ENCODE measurements around the gene FDX2. TPM values are rescaled to one million over a fixed set of nuclear protein-coding genes. Genes with fewer than 3 reads are reported as not detected.
"Not testable (repeated sequence)": the region's sequence is repeated elsewhere in the genome, so short reads cannot be mapped to it uniquely, and the experiment has no call there.

FDX2 gene
- total RNA-seq, 2 experiments from 2014 or later = 23.8 to 27.2 TPM

- ChIA-PET POLR2A (interaction anchor here (0.5 to 2.1 kb wide), 3 partner anchors 11 to 122 kb away, joined by 3 to 12 read pairs (median 7); partner anchors contain the start of gene ICAM1), CTCF (interaction anchor here (0.8 to 6.2 kb wide), 7 partner anchors 11 to 100 kb away, joined by 3 to 47 read pairs (median 4); partner anchors contain the start of gene ICAM1)
Observed at GRCh38 chr19:10290876-10291553, 24.8 kb downstream of the FDX2 start.

DNA sequence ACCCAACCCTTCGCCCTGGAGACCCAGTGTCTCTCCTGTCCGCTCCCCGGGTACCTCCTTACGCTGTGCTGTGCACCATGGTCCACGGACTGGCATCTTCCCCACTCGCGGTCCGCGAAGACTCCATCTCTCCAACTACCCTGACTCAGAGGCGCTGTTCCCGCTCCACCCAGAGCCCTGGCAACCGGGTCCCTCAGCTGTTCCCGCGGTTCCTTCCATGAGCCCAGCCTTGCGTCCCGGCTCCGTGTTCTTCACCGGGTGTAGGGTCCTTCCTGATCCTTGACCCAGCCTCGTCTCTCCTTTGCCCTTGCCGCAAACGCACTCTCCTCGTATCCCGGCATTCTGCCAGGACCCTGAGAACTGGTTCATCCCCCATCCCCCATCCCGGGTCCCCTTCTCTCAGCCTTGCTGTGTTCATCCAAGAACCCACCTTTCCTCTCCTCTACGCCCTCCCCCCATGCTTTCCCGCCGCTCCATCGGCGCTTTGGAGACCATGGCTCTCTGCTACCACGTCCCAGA lies 25.4 kb downstream of the FDX2 start:
- ChIA-PET CTCF (interaction anchor here (0.6 to 6.2 kb wide), 5 partner anchors 20 to 100 kb away, joined by 3 to 47 read pairs (median 4); partner anchors contain the start of gene ICAM1), POLR2A (interaction anchor here (2.1 kb wide), 1 partner anchor 20 kb away, joined by 12 read pairs; the partner anchor contains the start of gene ICAM1)

DNA sequence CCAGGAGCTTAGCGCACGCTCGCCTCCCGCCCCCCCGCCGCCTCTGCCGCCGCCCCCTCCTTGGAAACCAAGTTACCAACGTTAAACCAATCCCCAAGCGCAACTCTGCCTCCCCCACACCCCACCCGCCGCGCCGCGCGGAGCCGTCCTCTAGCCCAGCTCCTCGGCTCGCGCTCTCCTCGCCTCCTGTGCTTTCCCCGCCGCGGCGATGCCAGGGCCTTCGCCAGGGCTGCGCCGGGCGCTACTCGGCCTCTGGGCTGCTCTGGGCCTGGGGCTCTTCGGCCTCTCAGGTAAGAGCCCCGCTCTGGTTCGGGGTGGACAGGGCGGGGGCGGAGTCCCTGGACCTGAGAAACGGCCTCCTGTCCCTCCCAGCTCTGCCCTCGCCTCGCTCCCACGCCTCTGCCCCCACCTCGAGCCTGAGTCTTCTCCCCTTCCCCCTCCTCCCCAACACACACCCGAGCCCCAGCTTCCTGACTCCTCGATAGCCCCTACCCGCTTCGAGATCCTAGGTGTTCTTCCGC lies 25.9 kb downstream of the FDX2 start, which contains the start of gene ICAM5:
TSS of gene ICAM5 (plus strand) at position 117 of the 521 bp plus-strand sequence. CDS start at position 209, 92 bp downstream.
- CTCF ChIA-PET = interaction anchor here (0.6 to 6.2 kb wide), 9 partner anchors 16 to 114 kb away, joined by 3 to 47 read pairs (median 4); partner anchors contain the start of gene ICAM1
- POLR2A ChIA-PET = interaction anchor here (0.6 to 6.0 kb wide), 4 partner anchors 10 to 91 kb away, joined by 4 to 45 read pairs (median 8); partner anchors contain the start of genes ICAM1 and TYK2

DNA sequence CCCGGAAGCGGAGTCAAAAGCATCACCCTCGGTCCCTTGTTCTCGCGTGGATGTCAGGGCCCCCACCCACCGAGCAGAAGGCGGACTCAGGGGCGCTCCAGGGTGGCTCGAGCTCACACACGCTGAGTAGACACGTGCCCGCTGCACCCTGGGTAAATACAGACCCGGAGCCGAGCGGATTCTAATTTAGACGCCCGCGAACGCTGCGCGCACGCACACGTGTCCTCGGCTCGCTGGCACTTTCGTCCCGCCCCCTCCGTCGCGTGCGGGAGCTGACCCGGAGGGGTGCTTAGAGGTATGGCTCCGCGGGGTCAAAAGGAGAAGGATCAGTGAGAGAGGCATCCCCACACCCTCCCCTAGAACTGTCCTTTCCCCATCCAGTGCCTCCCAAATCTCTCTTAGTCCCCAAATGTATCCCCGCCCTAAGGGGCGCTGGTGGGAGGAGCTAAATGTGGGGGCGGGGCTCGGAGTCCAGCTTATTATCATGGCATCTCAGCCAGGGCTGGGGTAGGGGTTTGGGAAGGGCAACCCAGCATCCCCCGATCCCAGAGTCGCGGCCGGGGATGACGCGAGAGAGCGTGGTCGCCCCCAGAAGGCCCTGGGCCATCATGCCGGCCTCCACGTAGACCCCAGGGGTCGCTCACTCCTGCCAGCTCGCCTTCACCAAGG lies 26.5 kb downstream of the FDX2 start:
- ChIA-PET CTCF (interaction anchor here (0.6 to 6.2 kb wide), 12 partner anchors 9 to 114 kb away, joined by 3 to 47 read pairs (median 4); partner anchors contain the start of gene ICAM1), POLR2A (interaction anchor here (0.6 to 6.0 kb wide), 4 partner anchors 9 to 91 kb away, joined by 4 to 45 read pairs (median 8); partner anchors contain the start of genes ICAM1 and TYK2)

DNA sequence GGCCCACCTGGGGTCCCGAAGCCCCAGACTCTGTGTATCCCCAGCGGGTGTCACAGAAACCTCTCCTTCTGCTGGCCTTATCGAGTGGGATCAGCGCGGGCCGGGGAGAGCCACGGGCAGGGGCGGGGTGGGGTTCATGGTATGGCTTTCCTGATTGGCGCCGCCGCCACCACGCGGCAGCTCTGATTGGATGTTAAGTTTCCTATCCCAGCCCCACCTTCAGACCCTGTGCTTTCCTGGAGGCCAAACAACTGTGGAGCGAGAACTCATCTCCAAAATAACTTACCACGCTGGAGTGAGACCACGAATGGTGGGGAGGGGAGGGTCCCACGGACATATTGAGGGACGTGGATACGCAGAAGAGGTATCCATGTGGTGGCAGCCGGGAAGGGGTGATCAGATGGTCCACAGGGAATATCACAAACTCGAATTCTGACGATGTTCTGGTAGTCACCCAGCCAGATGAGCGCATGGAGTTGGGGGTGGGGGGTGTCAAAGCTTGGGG lies 27.1 kb downstream of the FDX2 start:
- ChIA-PET POLR2A (interaction anchor here (1.0 to 6.0 kb wide), 3 partner anchors 9 to 92 kb away, joined by 4 to 45 read pairs (median 12); partner anchors contain the start of genes ICAM1 and TYK2), CTCF (interaction anchor here (0.6 to 6.2 kb wide), 9 partner anchors 8 to 102 kb away, joined by 3 to 47 read pairs (median 4); partner anchors contain the start of gene ICAM1)

DNA sequence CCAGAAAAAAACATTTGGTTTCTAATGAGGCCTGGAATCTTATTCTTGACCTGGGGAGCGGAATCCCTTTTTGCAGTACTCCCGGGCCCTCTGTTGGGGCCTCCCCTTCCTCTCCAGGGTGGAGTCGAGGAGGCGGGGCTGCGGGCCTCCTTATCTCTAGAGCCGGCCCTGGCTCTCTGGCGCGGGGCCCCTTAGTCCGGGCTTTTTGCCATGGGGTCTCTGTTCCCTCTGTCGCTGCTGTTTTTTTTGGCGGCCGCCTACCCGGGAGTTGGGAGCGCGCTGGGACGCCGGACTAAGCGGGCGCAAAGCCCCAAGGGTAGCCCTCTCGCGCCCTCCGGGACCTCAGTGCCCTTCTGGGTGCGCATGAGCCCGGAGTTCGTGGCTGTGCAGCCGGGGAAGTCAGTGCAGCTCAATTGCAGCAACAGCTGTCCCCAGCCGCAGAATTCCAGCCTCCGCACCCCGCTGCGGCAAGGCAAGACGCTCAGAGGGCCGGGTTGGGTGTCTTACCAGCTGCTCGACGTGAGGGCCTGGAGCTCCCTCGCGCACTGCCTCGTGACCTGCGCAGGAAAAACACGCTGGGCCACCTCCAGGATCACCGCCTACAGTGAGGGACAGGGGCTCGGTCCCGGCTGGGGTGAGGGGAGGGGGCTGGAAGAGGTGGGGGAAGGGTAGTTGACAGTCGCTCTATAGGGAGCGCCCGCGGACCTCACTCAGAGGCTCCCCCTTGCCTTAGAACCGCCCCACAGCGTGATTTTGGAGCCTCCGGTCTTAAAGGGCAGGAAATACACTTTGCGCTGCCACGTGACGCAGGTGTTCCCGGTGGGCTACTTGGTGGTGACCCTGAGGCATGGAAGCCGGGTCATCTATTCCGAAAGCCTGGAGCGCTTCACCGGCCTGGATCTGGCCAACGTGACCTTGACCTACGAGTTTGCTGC lies 28.7 kb downstream of the FDX2 start, which contains the start of gene ICAM4:
TSS of gene ICAM4 (plus strand) at position 153 of the 935 bp plus-strand sequence. CDS start at position 211, 58 bp downstream.
- ChIA-PET POLR2A (interaction anchor here (0.7 to 6.0 kb wide), 3 partner anchors 16 to 94 kb away, joined by 3 to 45 read pairs (median 6); partner anchors contain the start of genes ICAM1 and TYK2), CTCF (interaction anchor here (0.5 to 6.2 kb wide), 6 partner anchors 17 to 167 kb away, joined by 3 to 47 read pairs (median 6); partner anchors contain the start of gene ICAM1)

GRCh38 chr19:10285393-10285792 lies 30.4 kb downstream of the FDX2 start:
- ChIA-PET POLR2A (interaction anchor here (6.0 kb wide), 1 partner anchor 14 kb away, joined by 45 read pairs; the partner anchor contains the start of gene ICAM1), CTCF (interaction anchor here (0.9 to 6.2 kb wide), 3 partner anchors 15 to 131 kb away, joined by 3 to 47 read pairs (median 7); partner anchors contain the start of gene ICAM1)

GRCh38 chr19:10284960-10285278 lies 30.9 kb downstream of the FDX2 start:
- ChIA-PET POLR2A (interaction anchor here (6.0 kb wide), 1 partner anchor 14 kb away, joined by 45 read pairs; the partner anchor contains the start of gene ICAM1), CTCF (interaction anchor here (1.6 to 6.2 kb wide), 2 partner anchors 15 to 26 kb away, joined by 5 to 47 read pairs; partner anchors contain the start of gene ICAM1)

- CTCF ChIA-PET = interaction anchor here (1.6 to 6.2 kb wide), 3 partner anchors 13 to 25 kb away, joined by 5 to 47 read pairs (median 8); partner anchors contain the start of gene ICAM1
- POLR2A ChIA-PET = interaction anchor here (6.0 kb wide), 1 partner anchor 13 kb away, joined by 45 read pairs; the partner anchor contains the start of gene ICAM1
Observed at GRCh38 chr19:10284065-10284959, 31.5 kb downstream of the FDX2 start.

DNA sequence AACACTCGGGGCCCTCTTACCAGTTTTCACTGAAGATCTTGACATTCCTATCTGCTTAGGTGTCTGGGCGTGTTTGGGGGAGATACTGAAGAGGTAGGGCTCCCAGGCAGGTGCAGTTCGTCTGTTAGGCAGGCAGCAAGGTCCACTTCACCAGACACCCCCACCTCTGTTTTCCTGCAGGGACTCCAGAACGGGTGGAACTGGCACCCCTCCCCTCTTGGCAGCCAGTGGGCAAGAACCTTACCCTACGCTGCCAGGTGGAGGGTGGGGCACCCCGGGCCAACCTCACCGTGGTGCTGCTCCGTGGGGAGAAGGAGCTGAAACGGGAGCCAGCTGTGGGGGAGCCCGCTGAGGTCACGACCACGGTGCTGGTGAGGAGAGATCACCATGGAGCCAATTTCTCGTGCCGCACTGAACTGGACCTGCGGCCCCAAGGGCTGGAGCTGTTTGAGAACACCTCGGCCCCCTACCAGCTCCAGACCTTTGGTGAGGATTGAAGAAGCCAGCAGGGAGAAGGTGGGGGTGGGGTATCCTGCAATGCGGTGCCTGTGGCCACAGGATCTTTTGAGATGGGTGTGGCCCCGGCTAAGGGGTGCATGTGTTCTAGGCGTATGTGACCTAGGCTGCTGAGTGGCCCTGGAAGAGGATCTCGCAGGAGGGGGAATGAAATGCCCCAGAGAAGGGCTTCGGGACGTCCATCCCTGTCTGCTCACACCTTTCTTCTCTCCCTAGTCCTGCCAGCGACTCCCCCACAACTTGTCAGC lies 32.3 kb downstream of the FDX2 start:
- ChIA-PET CTCF (interaction anchor here (1.6 to 3.0 kb wide), 2 partner anchors 12 to 24 kb away, joined by 5 to 8 read pairs; partner anchors contain the start of gene ICAM1), POLR2A (interaction anchor here (0.6 kb wide), 2 partner anchors 24 to 56 kb away, joined by 3 to 8 read pairs; no protein-coding TSS in a partner anchor)

DNA sequence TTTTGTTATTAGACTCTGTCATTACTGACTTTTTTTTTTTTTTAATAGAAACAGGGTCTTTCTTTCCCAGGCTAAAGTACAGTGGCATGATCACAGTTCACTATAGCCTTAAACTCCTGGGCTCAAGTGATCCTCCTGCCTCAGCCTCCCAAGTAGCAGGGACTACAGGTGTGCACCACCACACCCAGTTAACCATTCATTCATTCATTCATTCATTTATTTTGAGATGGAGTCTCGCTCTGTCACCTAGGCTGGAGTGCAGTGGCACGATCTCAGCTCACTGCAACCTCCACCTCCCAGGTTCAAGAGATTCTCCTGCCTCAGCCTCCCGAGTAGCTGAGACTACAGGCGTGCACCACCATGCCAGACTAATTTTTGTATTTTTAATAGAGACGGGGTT lies 33.8 kb downstream of the FDX2 start:
- POLR2A ChIA-PET = not testable (repeated sequence)
- CTCF ChIA-PET = interaction anchor here (0.6 to 3.0 kb wide), 2 partner anchors 11 to 99 kb away, joined by 5 to 8 read pairs; partner anchors contain the start of gene ICAM1

DNA sequence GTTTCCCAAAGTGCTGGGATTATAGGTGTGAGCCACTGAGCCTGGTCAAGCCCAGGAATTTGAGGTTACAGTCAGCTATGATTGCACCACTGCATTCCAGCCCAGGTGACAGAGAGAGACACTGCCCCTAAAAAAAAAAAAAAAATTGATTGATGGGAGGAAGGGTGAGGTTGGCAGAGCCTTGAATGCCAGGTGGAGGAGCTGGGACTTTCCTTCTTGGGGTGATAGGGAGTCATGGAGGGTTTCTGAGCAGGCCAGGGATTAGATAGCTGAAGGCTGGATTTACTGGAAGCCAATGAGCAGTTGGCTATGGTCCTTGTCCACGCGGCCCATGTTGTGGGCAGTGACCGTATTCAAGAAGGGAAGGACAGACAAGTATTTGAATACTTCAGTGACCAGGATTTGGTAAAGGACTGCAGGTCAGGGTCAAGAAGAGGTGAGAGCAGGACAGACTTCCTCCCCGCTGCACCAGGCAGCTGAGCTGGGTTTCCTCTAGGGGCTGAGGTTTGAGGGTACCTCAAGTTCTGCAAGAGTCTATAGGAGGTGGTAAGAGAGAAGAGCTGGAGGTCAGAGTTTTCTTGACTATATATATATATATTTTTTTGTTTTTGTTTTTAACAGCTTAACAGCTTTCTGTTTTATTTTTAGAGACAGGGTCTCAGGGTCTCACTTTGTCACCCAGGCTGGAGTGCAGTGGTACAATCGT lies 35.9 kb downstream of the FDX2 start:
- CTCF ChIA-PET = interaction anchor here (0.8 to 2.0 kb wide), 5 partner anchors 9 to 124 kb away, joined by 3 to 12 read pairs (median 4); partner anchors contain the start of genes CDC37 and ICAM1
- POLR2A ChIA-PET = interaction anchor here (0.6 to 2.0 kb wide), 6 partner anchors 9 to 54 kb away, joined by 3 to 12 read pairs (median 4); partner anchors contain the start of genes ICAM1, ICAM5 and RAVER1

- CTCF ChIA-PET = interaction anchor here (0.6 to 1.5 kb wide), 3 partner anchors 20 to 420 kb away, joined by 4 to 5 read pairs (median 5); no protein-coding TSS in a partner anchor
Observed at GRCh38 chr19:10278935-10279334, 36.9 kb downstream of the FDX2 start.

More at GRCh38 chr19:10278935-10279334, 36.9 kb downstream of the FDX2 start:
- POLR2A ChIA-PET = interaction anchor here (0.5 to 2.0 kb wide), 4 partner anchors 10 to 1761 kb away, joined by 3 to 12 read pairs (median 6); partner anchors contain the start of gene ICAM5

All from activated CD8-positive, alpha-beta memory T cell treated with anti-CD3 and anti-CD28 coated beads for 36 hours (primary cell).